ENCODE data around the gene MRPS18A.

Gene MRPS18A

DNA sequence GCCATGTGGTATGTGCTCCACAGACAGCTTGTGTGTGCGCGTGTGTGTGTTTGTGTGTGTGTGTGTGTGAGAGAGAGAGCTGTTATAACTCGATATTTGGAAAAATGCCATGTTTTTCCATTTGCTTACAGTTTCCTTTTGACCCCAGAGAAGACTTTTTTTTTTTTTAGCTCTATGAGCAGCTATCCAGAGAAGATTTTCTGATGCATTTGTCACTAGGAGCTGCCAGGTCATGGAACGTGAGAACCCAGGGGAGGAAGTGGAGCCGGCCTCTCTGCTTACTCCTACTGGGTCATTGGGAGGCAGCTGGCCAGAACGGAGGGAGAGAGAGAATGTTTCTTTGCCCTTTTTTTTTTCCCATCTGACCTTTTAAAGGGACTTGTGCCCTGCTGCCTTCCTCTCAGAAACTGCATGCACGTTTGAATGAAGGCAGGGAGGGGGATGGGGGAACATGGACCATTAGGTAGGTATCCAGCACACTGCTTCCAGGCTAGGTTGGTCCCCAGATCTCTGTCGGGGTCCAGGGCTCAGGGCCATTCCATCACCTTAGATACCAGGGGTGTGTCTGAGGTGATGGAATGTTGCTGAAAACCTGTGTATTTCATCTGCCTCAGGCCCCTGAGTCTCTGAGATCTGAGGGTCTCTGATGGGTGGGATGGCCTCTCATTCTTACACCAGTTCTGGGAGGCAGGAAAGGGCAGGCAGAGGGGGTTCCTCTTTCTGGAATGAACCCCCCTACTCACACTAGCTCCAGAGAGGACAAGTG lies 11.2 kb upstream of the MRPS18A start:
- no peak for DNase-seq (ENCODE audit: low read depth, low spot score)

- no peak for DNase-seq (ENCODE audit: low read depth, low spot score)
Measured at GRCh38 chr6:43697421-43697820, 9.8 kb upstream of the MRPS18A start.

GRCh38 chr6:43695967-43696291 lies 8.3 kb upstream of the MRPS18A start:
- no peak for DNase-seq (ENCODE audit: low read depth, low spot score)

- DNase-seq (ENCODE audit: low read depth, low spot score), result no peak
Measured at GRCh38 chr6:43695215-43695966, 7.8 kb upstream of the MRPS18A start.

DNA sequence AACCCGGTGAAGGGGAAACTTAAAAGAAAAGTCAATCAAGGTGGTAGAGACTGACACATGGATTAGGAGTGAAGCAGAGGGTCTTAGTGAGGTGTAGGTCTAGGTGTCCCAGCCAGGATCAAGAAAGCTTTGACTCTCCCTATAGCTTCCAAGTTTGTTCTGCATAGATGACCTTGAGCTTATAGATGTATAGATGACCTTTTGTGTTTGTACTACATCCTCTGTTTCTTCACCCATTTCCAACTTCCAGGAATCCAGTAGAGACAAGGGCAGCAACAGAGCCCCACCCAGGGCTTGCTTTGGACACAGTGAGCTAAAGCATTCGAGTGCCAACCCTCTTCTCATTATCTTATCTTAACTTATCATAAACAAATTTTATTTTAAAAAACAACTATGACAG lies 1.8 kb upstream of the MRPS18A start:
- DNase-seq (ENCODE audit: low read depth, low spot score), result no peak

- DNase-seq (ENCODE audit: low read depth, low spot score), result no peak
Measured at GRCh38 chr6:43687079-43687436, 533 bp downstream of the MRPS18A start.

DNA sequence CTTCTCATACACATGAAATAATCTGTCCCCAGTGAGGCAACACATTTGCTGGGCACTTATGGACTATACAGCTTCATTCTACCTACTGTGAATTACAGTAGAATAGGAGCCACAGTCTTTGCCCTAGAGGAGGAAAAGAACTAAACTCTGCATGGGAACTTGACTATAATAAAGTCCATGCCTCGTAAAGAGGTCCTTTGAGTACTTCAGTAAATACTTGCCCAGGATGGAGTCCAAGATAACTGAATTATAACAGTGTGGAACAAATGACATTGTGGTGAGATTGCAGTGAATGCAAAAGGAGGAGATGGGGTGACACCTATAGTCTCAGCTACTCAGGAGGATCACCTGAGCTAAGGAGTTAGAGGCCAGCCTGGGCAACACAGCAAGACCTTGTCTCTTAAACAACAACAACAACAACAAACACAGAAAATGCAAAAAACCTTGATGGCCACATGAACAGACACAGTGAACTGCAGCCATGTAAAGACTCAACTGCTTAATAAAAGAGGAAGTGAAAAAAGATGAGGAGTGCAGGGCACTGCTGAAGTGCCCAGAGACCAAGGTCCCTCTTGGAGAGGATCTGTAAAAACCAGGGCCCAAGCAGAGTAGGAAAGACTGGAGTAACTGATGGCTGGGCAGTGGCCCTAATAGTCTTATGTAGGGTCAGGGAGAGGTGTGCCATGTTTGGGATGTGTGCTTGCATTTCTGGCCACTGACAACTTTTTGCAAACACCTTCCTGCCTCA lies 3.7 kb downstream of the MRPS18A start:
- DNase-seq (ENCODE audit: low read depth, low spot score), result no peak

DNA sequence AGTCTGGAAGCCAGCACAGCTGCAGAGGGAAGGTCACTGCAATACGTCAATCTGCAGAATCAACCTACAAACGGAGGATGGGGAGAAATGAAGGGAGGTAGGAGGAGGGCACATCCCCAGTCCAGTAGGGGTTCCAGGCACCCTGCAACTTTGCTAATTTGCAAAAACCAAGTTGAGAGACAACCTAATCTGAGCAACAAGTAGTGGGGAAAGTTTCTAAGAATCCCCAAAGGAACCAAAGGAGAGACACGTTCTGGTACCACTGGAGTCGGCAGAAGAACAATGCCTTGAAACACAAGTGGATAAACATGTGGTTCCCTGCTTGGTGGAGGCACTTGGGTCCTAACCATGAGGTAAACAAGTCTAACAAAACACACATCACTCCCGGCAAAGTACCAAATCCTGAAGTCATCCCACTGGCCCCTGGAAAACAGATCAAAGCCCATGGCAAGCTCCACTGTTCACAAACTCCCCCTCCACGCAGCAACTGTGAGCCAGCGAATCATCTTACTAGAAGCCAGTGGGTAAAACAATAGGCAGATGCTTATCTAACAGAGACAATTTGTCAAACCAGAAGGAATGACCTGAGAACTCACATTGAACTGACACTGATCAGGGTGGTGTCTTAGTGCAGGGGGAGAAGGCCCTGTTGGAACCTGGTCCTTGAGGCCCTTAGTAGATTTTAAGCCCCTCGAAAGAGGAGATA lies 4.7 kb downstream of the MRPS18A start:
- no peak for DNase-seq (ENCODE audit: low read depth, low spot score)

GRCh38 chr6:43681303-43681702 lies 6.3 kb downstream of the MRPS18A start:
- no peak for DNase-seq (ENCODE audit: low read depth, low spot score)

GRCh38 chr6:43680308-43681200 lies 7.0 kb downstream of the MRPS18A start:
- no peak for DNase-seq (ENCODE audit: low read depth, low spot score)

- no peak for DNase-seq (ENCODE audit: low read depth, low spot score)
Measured at GRCh38 chr6:43679057-43679456, 8.5 kb downstream of the MRPS18A start.

DNA sequence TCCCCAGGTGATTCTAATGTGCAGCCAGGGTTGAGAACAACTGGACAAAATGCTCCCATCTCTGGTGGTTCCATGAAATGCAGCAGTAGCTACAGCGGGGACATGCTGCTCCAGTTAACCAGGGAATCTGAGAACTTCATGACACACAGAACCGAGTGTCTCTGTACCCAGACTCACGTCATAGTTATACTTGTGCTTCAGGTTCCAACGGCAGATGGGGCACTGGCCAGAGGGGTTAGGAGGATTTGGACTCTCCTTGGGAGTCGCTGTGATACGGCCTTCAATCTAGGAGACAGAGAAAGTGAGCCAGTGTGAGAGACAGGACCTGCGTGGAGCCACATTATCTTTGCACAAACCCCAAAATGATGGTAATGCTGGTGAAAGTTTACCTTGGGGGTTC lies 9.2 kb downstream of the MRPS18A start:
- no peak for DNase-seq (ENCODE audit: low read depth, low spot score)

- no peak for DNase-seq (ENCODE audit: low read depth, low spot score)
Measured at GRCh38 chr6:43677759-43678158, 9.8 kb downstream of the MRPS18A start.

GRCh38 chr6:43676962-43677606 lies 10.5 kb downstream of the MRPS18A start:
- no peak for DNase-seq (ENCODE audit: low read depth, low spot score)

GRCh38 chr6:43674921-43675320 lies 12.7 kb downstream of the MRPS18A start:
- no peak for DNase-seq (ENCODE audit: low read depth, low spot score)

GRCh38 chr6:43674291-43674690 lies 13.3 kb downstream of the MRPS18A start:
- no peak for DNase-seq (ENCODE audit: low read depth, low spot score)

DNA sequence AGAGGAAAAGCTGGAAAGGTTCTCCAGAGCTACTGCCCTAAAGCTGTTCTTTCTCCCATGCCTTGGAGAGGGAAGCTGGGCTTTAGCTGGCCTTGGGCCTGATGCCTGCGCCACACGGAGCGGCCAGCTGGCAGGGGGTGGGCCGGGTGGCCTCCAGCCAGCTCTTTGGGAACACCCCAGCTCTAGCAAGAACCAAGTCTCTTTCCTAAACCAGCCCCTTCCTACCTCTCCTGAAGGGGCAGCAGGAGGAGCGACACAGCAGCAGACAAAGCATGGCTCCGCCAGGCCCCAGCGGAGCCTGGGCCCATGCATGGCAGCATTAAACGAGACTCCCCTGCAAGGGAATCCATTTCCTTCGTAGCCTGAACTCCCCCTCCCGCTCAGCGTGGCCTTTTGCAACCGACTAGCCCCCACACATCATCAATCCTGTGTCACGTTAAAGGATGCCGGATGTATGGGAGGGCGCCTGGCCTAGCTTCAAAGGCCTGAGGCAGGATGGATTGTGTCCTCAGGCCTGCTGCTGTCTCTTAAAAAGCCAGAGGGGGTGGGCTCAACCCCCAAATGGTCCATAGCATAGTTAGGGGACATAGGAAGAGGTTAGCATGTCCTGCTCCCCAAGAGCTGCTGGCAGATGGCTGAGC lies 14.0 kb downstream of the MRPS18A start:
- no peak for DNase-seq (ENCODE audit: low read depth, low spot score)

DNA sequence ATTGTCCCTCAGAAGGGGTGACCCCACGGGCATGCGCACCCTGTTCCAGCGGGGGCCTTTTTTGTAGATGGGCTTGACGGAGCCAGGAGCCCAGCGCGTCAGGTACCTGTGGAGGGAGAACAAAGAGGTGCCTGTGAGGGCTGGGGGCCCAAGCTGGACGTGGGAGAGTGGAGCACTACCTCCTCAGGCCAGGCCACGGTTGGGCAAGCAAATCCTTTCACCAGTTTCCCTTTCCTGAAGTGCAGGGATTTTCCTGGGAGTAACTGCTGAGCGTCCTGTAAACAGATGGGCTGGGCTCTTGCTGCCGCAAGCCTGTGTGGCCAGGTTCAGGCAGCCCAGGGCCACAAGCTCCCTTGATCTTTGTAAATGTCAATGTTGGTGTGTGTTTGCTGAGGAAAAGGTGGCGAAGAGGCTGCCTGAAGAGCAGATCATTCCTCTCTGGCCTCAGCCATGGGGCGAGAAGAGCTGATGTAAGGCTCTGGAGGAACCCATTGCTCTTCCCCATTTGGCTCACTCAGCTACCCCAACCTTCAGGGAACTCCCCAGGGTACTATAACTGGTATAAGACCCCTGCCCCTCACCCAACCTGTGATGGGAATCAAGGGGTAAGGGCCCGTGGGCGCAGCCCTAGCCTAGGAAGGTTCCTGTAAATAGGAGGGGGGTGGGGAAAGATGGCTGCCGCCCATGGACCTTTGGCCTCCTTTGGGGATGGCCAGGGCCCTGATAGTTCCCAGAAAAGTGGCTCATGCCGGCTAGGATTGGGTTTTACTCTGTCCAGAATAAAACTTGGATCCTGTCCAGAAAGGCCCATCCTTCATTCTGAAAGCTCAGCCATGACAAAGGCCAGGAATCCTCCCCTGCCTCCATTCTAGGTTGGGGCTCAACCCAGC lies 15.5 kb downstream of the MRPS18A start:
- no peak for DNase-seq (ENCODE audit: low read depth, low spot score)
